Measurements from ENCODE around the gene KHK.
"Not testable (repeated sequence)": the region's sequence is repeated elsewhere in the genome, so short reads cannot be mapped to it uniquely, and the experiment has no call there.

Gene KHK

GRCh38 chr2:27069961-27070618 is 16.5 kb upstream of the KHK start:
- H3K36me3 ChIP-seq (ENCODE audit: insufficient read depth, low read length), result peaks cover 28% of the 10 kb centered on the region
- peak overlapping the region; percentile 96 for H3K9ac ChIP-seq (ENCODE audit: insufficient read length)
- H3K27ac ChIP-seq, result no peak overlapping the region
- no peaks in the 10 kb centered on the region; the same call in 1 of the 2 replicates for H3K9me3 ChIP-seq (ENCODE audit: low read depth, low read length)
- TF ChIP-seq FOXP2 (optimal IDR thresholded peaks at IDR 0.05; ENCODE audit: control extremely low read depth, extremely low read length, insufficient read depth), result no peak
- TF ChIP-seq EZH2 (IDR thresholded peaks at IDR 0.05), result no peak
- no peak for TF ChIP-seq POLR2AphosphoS5 (IDR thresholded peaks at IDR 0.05; ENCODE audit: borderline replicate concordance, low read depth, low read length)
- DNase-seq (ENCODE audit: low read depth, low spot score), result no peak
- peak overlapping the region; percentile 99 for H3K4me3 ChIP-seq

- peak overlapping the region; percentile 50; the same call in 1 of the 2 replicates for H3K27ac ChIP-seq
- peak overlapping the region; percentile 99 for H3K4me3 ChIP-seq
- H3K9ac ChIP-seq (ENCODE audit: insufficient read length), result peak overlapping the region; percentile 96
- DNase-seq (ENCODE audit: low read depth, low spot score), result no peak
- peaks cover 28% of the 10 kb centered on the region for H3K36me3 ChIP-seq (ENCODE audit: insufficient read depth, low read length)
- TF ChIP-seq FOXP2 (optimal IDR thresholded peaks at IDR 0.05; ENCODE audit: control extremely low read depth, extremely low read length, insufficient read depth), result no peak
- TF ChIP-seq POLR2AphosphoS5 (IDR thresholded peaks at IDR 0.05; ENCODE audit: borderline replicate concordance, low read depth, low read length), result no peak
- no peak for TF ChIP-seq EZH2 (IDR thresholded peaks at IDR 0.05)
- H3K9me3 ChIP-seq (ENCODE audit: low read depth, low read length), result no peaks in the 10 kb centered on the region; the same call in 1 of the 2 replicates
These were observed 15.8 kb upstream of the KHK start for GRCh38 chr2:27070653-27071276.

DNA sequence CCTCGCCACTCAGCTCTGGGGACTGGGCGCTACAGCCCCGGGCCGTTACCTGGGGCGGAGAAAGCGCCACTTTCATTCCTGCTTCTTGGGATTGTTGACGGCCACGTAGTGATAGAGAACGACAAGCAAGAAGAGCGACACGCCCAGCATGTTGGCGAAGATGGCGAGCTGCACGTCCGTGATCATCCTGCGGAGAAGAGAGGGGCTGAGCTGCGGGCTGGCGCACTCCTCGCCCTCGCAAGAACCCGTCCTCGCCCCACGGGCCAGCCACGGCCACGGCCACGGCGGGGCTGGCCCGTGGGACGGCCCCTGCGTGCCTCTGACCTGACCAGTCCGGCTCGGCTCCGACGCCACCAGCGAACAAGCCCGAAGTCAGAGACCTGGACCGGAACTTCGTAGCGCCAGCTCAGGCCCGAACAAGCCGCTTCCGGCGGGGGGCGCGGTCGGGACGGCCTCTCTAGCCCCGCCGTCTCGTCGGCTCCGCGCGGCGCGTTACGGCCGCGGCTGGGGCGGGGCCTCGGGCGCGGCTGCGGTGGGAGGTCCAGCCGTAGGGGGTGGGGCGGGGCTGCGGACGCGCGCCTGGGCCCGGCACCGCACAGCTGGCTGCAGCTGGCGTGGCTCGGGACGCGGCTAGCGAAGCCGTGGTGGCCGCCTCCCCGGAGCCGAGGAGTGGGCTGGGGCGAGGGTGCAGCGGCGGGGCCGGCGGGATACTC is 15.1 kb upstream of the KHK start, which contains the start of gene OST4:
Gene OST4 (minus strand): TSS at position 378 of the 713 bp plus-strand sequence.
- H3K9ac ChIP-seq (ENCODE audit: insufficient read length), result peak within 1 kb of the TSS; percentile 96
- no peaks in the 10 kb centered on the region; the same call in 1 of the 2 replicates for H3K9me3 ChIP-seq (ENCODE audit: low read depth, low read length)
- H3K36me3 ChIP-seq (ENCODE audit: insufficient read depth, low read length), result peaks cover 28% of the 10 kb centered on the region
- H3K27ac ChIP-seq, result peak within 1 kb of the TSS; percentile 94
- peak within 1 kb of the TSS; percentile 99 for H3K4me3 ChIP-seq
- no peak for DNase-seq (ENCODE audit: low read depth, low spot score)
- TF ChIP-seq EZH2 (IDR thresholded peaks at IDR 0.05) (no peak), POLR2AphosphoS5 (IDR thresholded peaks at IDR 0.05; ENCODE audit: borderline replicate concordance, low read depth, low read length) (peak; percentile 88)

DNA sequence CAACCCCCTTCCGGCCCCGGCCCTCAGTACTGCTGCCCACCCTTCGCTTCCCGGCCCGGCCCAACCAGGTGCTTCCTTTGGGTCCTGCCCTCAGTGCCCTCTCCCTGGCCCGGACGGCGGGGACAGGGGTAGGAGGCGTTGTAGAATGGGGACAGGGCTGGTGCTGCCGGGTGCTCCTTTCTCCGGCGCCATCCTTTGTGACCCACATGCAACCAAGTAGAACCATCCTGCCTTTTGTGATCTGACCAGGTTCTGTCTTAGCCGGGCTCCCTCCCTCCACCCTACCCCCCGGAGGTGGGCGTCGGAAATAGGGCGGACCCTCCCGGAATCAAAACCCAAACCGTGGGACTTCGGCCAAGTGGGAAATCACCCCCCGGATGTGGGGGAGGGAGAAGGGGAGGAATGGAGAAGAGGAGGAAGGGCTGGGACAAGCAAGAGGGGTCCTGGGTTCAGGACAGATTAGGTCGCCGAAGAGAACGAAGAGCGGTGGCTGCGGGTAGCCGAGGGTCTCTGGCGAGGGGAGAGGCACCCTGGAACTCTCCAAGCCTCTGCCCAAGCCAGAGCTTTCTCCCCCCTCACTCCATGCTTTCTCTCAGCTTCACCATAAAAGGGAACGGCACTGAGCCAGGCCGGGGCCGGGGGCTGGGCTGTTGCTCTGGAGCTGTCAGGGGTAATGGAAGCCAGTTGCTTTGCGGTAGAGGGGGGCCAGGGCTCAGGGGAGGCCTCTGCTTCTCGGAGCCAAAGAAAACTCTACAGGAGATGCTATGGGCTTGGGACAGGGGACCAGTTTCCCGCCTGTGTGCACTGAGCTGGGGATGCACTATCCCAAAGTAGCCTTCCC is 14.4 kb upstream of the KHK start:
- DNase-seq (ENCODE audit: low read depth, low spot score), result no peak
- peak overlapping the region; percentile 99 for H3K4me3 ChIP-seq
- TF ChIP-seq EZH2 (IDR thresholded peaks at IDR 0.05), result no peak
- TF ChIP-seq FOXP2 (optimal IDR thresholded peaks at IDR 0.05; ENCODE audit: control extremely low read depth, extremely low read length, insufficient read depth), result no peak
- no peak; the same call in 1 of the 2 replicates for TF ChIP-seq POLR2AphosphoS5 (IDR thresholded peaks at IDR 0.05; ENCODE audit: borderline replicate concordance, low read depth, low read length)
- H3K27ac ChIP-seq, result peak overlapping the region; percentile 94
- H3K9me3 ChIP-seq (ENCODE audit: low read depth, low read length), result no peaks in the 10 kb centered on the region; the same call in 1 of the 2 replicates
- peak overlapping the region; percentile 82 for H3K9ac ChIP-seq (ENCODE audit: insufficient read length)
- H3K36me3 ChIP-seq (ENCODE audit: insufficient read depth, low read length), result peaks cover 28% of the 10 kb centered on the region

GRCh38 chr2:27072920-27073319 is 13.7 kb upstream of the KHK start:
- TF ChIP-seq POLR2AphosphoS5 (IDR thresholded peaks at IDR 0.05; ENCODE audit: borderline replicate concordance, low read depth, low read length) (no peak), EZH2 (IDR thresholded peaks at IDR 0.05) (no peak), FOXP2 (optimal IDR thresholded peaks at IDR 0.05; ENCODE audit: control extremely low read depth, extremely low read length, insufficient read depth) (no peak)
- H3K9me3 ChIP-seq (ENCODE audit: low read depth, low read length), result no peaks in the 10 kb centered on the region; the same call in 1 of the 2 replicates
- no peak overlapping the region for H3K9ac ChIP-seq (ENCODE audit: insufficient read length)
- H3K36me3 ChIP-seq (ENCODE audit: insufficient read depth, low read length), result peaks cover 23% of the 10 kb centered on the region
- no peak for DNase-seq (ENCODE audit: low read depth, low spot score)
- H3K4me3 ChIP-seq, result peak overlapping the region; percentile 99; the same call in 1 of the 2 replicates
- H3K27ac ChIP-seq, result peak overlapping the region; percentile 94

GRCh38 chr2:27073782-27074181 is 12.8 kb upstream of the KHK start:
- H3K9me3 ChIP-seq (ENCODE audit: low read depth, low read length), result no peaks in the 10 kb centered on the region; the same call in 1 of the 2 replicates
- TF ChIP-seq FOXP2 (optimal IDR thresholded peaks at IDR 0.05; ENCODE audit: control extremely low read depth, extremely low read length, insufficient read depth), result no peak
- H3K4me3 ChIP-seq, result no peak overlapping the region
- peak overlapping the region; percentile 77 for H3K27ac ChIP-seq
- peak overlapping the region; percentile 6 for H3K9ac ChIP-seq (ENCODE audit: insufficient read length)
- peaks cover 15% of the 10 kb centered on the region for H3K36me3 ChIP-seq (ENCODE audit: insufficient read depth, low read length)
- DNase-seq (ENCODE audit: low read depth, low spot score), result no peak

DNA sequence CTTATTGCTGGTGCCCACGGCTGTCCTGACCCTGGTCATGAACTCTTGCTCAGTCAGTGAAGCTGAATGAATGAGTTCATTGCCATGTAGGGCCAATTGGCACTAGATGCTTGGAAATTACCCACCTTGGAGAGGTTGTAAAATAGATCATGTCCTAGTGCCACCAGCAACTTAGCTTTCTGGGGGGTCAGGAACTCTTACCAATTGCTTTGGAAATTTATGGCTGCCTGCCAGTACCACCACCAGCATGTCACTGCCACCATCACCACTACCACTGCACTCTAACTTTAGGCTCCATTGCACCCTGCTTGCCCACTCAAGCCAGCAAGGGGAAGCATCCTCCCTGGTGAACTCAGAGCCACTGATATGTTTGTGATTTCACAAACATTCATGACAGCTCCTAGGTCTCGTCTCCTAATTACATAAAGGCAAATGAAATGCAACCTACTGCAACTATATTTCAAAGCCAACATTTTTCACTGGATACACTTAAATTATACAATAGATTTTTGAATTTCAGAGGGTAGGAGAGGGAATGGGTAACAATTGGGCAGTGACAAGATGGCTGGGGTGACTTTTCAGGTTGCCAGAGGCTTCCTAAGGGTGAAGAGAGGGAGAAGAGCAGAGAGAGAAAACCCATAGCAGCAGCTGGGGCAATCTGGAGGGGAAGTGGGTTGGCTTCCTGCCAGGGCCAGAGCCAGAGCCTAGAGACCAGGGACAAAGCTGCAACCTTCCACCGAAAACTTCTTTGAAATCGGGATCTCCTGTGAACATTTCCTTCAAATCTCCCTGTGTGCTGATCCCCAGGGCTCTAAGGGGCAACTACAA is 11.6 kb upstream of the KHK start:
- DNase-seq (ENCODE audit: low read depth, low spot score), result no peak
- H3K9ac ChIP-seq (ENCODE audit: insufficient read length), result no peak overlapping the region
- TF ChIP-seq FOXP2 (optimal IDR thresholded peaks at IDR 0.05; ENCODE audit: control extremely low read depth, extremely low read length, insufficient read depth) (no peak), EZH2 (IDR thresholded peaks at IDR 0.05) (no peak), POLR2AphosphoS5 (IDR thresholded peaks at IDR 0.05; ENCODE audit: borderline replicate concordance, low read depth, low read length) (no peak)
- H3K9me3 ChIP-seq (ENCODE audit: low read depth, low read length), result no peaks in the 10 kb centered on the region; the same call in 1 of the 2 replicates
- H3K36me3 ChIP-seq (ENCODE audit: insufficient read depth, low read length), result peaks cover 3% of the 10 kb centered on the region
- H3K27ac ChIP-seq, result peak overlapping the region; percentile 77
- H3K4me3 ChIP-seq, result peak overlapping the region; percentile 14; the same call in 1 of the 2 replicates

DNA sequence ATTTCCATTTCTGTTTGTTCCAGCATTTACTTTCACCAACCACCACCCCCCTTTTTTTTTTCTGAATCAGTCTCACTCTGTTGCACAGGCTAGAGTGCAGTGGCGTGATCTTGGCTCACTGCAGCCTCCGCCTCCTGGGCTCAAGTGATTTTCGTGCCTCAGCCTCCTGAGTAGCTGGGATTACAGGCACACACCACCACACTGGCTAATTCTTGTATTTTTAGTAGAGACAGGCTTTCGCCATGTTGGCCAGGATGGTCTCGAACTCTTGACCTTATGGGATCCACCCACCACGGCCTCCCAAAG is 11.1 kb upstream of the KHK start:
- H3K4me3 ChIP-seq; H3K9ac ChIP-seq (ENCODE audit: insufficient read length); DNase-seq (ENCODE audit: low read depth, low spot score); H3K36me3 ChIP-seq (ENCODE audit: insufficient read depth, low read length); H3K9me3 ChIP-seq (ENCODE audit: low read depth, low read length): not testable (repeated sequence)
- H3K27ac ChIP-seq, result peak overlapping the region; percentile 77
